Choroid plexus epithelial cell (primary cell): ENCODE measurements around the gene CEP350.

Source experiments
- DNase-seq: peaks from one replicate; pipeline ENCODE4 v3.0.0-alpha.2; 2010; ENCODE audit warnings: low read depth
- H3K4me3 ChIP-seq: 2 replicates; pipeline ENCODE4 v1.5.1; 2011; ENCODE audit warnings: low read depth, mild to moderate bottlenecking, control low read depth, low read length, moderate library complexity
- CTCF ChIP-seq: conservative IDR thresholded peaks from 2 replicates; pipeline ENCODE4 v1.5.1; 2011; ENCODE audit warnings: low read depth, mild to moderate bottlenecking, control low read depth, inconsistent platforms, low read length, moderate library complexity

Gene CEP350

GRCh38 chr1:180145446-180145845, 190.8 kb downstream of the CEP350 start:
- DNase-seq = no peak
- TF ChIP-seq CTCF = no peak
- H3K4me3 ChIP-seq = no peak overlapping the region

DNA sequence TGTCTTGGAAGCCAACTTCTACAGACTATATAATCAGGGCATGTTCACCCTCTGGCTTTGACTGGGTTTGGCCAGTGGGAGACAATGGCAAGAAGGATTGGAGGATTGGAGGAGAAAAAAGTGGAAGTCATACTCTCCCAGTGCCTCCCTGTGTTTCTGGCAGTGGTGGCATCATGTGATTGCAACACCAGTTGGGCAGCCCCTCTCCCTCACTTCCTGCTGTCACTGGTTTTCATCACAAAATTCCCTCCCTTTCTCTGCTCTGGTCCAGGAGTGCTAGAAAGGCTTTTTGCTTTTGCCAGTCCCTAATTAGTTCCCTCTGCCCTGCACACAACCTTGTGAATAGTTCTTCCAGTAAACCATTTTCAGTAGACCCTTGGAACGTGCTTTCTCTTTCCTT, 196.4 kb downstream of the CEP350 start:
- no peak for TF ChIP-seq CTCF
- DNase-seq = peak; percentile 28
- no peak overlapping the region for H3K4me3 ChIP-seq

- no peak overlapping the region for H3K4me3 ChIP-seq
- DNase-seq = peak; percentile 89
- no peak for TF ChIP-seq CTCF
These were observed 196.9 kb downstream of the CEP350 start for GRCh38 chr1:180151508-180151907.

GRCh38 chr1:180152588-180152987, 198.0 kb downstream of the CEP350 start:
- DNase-seq = no peak
- H3K4me3 ChIP-seq = no peak overlapping the region
- no peak for TF ChIP-seq CTCF

GRCh38 chr1:180153032-180153431, 198.4 kb downstream of the CEP350 start:
- no peak for TF ChIP-seq CTCF
- no peak for DNase-seq
- no peak overlapping the region for H3K4me3 ChIP-seq

GRCh38 chr1:180154003-180154324, 199.4 kb downstream of the CEP350 start:
- DNase-seq = no peak
- H3K4me3 ChIP-seq = peak overlapping the region; percentile 84
- no peak for TF ChIP-seq CTCF

DNA sequence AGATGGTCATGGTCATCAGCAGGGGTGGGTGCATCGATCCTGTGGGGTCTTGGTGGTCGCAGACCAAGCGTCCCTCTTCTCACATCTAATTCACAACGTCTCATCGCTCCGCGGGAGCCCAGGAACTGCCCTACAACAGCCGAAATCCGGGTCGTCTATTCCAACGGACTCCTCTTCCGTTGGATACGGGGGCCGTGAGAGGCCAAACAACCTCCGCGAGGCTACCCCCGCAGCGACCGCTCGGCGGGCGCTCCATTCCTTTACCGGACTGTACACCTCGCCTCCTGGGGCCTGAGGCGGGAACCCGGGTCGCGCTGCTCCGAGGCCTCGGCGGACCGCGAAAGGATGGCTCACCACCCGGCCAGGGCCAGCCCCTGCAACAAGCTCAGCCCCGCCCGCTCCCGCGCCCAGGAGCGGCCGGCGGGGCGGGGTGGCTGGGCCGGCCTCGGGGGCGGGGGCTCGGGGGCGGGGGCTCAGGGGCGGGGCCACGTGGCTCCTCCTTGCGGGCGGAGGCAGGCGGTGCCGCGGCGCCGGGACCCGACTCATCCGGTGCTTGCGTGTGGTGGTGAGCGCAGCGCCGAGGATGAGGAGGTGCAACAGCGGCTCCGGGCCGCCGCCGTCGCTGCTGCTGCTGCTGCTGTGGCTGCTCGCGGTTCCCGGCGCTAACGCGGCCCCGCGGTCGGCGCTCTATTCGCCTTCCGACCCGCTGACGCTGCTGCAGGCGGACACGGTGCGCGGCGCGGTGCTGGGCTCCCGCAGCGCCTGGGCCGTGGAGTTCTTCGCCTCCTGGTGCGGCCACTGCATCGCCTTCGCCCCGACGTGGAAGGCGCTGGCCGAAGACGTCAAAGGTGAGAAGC, 199.9 kb downstream of the CEP350 start, which contains the start of gene QSOX1:
TSS of gene QSOX1 (plus strand) at position 545 of the 857 bp plus-strand sequence. CDS start at position 584, 39 bp downstream.
- peak; percentile 88 for DNase-seq
- TF ChIP-seq CTCF = no peak
- peak within 1 kb of the TSS; percentile 84 for H3K4me3 ChIP-seq
